SJSA1 (cell line): Measurements from ENCODE around the gene ANK2. TPM values are rescaled to one million over a fixed set of nuclear protein-coding genes. Genes with fewer than 3 reads are reported as not detected.
A peak's percentile ranks its signal among the peaks of the same experiment; 100 is the strongest.
"Not testable (repeated sequence)": the region's sequence is repeated elsewhere in the genome, so short reads cannot be mapped to it uniquely, and the experiment has no call there.

ENCODE experiments used
- DNase-seq, 2 experiments: peaks; one replicate each; pipeline ENCODE4 v3.0.0-alpha.2; 2015 to 2020; ENCODE audit warnings: low spot score in 2 of 2, low read depth in 1 of 2
- H3K27ac ChIP-seq: fragments of 250-450 bp; sonication (Bioruptor Pico); 2 replicates; pipeline ENCODE4 v1.5.1; 2020; ENCODE audit warnings: mild to moderate bottlenecking, moderate library complexity
- H3K27me3 ChIP-seq: fragments of 250-450 bp; sonication (Bioruptor Pico); replicated peaks from 2 replicates; pipeline ENCODE4 v1.5.1; 2020; ENCODE audit warnings: mild to moderate bottlenecking, moderate library complexity
- H3K36me3 ChIP-seq: fragments of 250-450 bp; sonication (Bioruptor Pico); 2 replicates; pipeline ENCODE4 v1.5.1; 2020; ENCODE audit warnings: mild to moderate bottlenecking
- H3K4me1 ChIP-seq: fragments of 250-450 bp; sonication (Bioruptor Pico); replicated peaks from 2 replicates; pipeline ENCODE4 v1.6.1; 2021; ENCODE audit warnings: mild to moderate bottlenecking
- H3K4me3 ChIP-seq: fragments of 250-450 bp; sonication (Bioruptor Pico); 2 replicates; pipeline ENCODE4 v1.5.1; 2020; ENCODE audit warnings: mild to moderate bottlenecking
- H3K9me3 ChIP-seq: fragments of 250-450 bp; sonication (Bioruptor Pico); replicated peaks from 2 replicates; pipeline ENCODE4 v1.5.1; 2020; ENCODE audit warnings: mild to moderate bottlenecking
- total RNA-seq: library from RNA; depleted of rRNA; stranded (reverse); fragments of >200 nt; shearing (Covaris generic); gene quantifications from 2 replicates; pipeline ENCODE4 v1.2.3, GENCODE V29; 2014

The ANK2 gene
- total RNA-seq, 1 experiment from 2014 or later = 3.4 TPM

DNA sequence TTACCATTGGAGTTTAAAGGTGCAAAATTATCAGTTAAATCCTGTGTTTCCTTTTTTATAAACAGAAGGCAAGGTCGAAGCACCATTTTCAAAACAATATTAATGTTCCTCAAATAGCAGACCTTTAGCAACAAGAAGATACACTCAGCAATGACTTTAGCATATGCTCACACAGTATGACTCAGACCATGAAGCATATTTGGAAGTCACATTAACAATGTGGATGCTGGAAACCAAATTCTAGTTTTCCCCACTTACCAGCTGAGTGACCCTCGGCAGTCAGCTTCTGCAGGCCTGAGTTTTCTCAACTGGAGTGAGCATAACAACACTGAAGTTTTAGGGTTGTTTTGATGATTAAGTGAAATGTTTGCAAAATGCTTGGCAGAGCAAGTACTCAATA, 130.5 kb downstream of the ANK2 start:
- H3K9me3 ChIP-seq = no peaks in the 10 kb centered on the region; the same call in 1 of the 2 replicates
- no peak for DNase-seq
- H3K4me1 ChIP-seq = no peaks in the 10 kb centered on the region
- H3K27me3 ChIP-seq = no peaks in the 10 kb centered on the region
- no peaks in the 10 kb centered on the region for H3K36me3 ChIP-seq
- H3K27ac ChIP-seq = no peak overlapping the region
- H3K4me3 ChIP-seq = no peak overlapping the region

DNA sequence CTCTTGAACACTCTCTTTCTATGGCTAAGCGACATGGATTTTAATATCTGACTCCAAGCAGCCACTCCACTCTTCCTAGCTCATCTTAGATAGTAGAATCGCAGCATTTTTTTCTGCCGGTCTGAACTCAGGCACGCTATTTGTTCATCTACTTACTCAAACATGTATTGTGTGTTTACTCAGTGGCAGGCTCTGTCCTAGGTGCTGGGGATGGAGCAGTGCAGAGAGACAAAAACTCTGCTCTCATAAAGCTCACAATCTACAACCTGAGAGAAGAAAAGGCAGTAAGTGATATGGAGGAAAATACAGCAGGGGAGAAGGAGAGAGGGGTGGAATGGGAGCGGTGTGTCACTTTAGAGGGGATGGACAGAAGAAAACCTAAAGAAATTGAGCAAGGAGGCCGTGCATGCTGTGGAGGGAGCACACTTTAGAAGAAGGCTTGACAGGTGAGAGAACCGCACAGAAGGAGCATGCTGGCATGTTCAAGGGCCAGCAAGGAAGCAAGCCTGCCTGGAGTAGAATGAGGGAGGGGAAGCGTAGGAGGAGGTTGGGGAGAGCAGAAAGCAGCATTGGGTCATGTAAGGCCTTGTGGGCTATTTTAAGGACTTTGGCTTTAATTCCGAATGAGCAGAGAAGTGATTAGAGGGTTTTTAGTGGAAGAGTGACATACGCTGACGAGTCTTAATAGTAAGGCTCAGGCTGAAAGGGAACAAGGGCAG, 132.0 kb downstream of the ANK2 start:
- no peaks in the 10 kb centered on the region for H3K4me1 ChIP-seq
- H3K36me3 ChIP-seq = no peaks in the 10 kb centered on the region
- no peaks in the 10 kb centered on the region for H3K9me3 ChIP-seq
- no peak overlapping the region for H3K27ac ChIP-seq
- no peaks in the 10 kb centered on the region for H3K27me3 ChIP-seq
- no peak for DNase-seq
- H3K4me3 ChIP-seq = no peak overlapping the region

DNA sequence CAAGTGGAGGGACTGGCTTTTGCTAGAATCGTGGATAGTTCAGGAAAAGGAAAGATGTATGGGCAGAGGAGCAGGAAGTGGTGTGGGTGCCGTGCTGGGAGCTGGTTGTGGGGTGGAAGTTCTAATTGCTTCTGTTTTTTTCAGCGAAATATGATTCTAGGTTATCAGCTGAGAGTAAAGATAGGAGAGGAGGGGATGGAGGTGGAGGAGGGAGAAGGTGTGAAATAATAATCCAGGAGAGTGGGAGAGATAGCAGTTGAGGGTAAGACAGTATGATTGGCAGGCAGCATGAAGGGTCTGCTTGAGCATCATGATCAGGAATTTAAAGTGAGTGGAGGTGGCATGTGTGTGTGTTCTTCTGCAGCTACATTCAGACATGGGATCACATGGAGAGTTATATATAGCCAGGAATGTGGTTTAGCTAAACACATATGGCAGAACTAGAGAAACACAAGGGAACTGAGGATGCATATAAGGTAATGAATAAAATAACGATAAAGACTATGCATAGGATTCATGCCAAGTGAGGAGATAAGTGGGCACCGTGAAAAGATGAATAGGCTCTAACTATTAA, 133.7 kb downstream of the ANK2 start:
- H3K4me3 ChIP-seq = no peak overlapping the region
- no peaks in the 10 kb centered on the region for H3K9me3 ChIP-seq
- no peaks in the 10 kb centered on the region for H3K4me1 ChIP-seq
- no peak for DNase-seq
- H3K27me3 ChIP-seq = no peaks in the 10 kb centered on the region
- H3K36me3 ChIP-seq = no peaks in the 10 kb centered on the region
- H3K27ac ChIP-seq = no peak overlapping the region

DNA sequence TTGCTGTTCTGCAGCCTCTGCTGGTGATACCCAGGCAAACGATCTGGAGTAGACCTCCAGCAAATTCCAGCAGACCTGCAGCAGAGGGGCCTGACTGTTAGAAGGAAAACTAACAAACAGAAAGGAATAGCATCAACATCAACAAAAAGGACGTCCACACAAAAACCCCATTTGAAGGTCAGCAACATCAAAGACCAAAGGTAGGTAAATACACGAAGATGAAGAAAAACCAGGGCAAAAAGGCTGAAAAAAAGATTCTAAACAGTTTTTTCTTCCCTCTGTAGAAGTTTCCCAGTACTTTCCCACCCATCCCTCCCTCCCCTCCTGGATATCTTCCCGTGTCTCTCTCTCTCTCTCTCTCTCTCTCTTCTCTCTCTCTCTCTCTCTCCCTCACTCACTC, 136.8 kb downstream of the ANK2 start:
- not testable (repeated sequence) for H3K9me3 ChIP-seq, DNase-seq, H3K4me1 ChIP-seq, H3K27me3 ChIP-seq, H3K36me3 ChIP-seq, H3K4me3 ChIP-seq, H3K27ac ChIP-seq

- Histone ChIP-seq H3K27ac (no peak overlapping the region), H3K27me3 (no peaks in the 10 kb centered on the region; the same call in 1 of the 2 replicates), H3K4me3 (no peak overlapping the region), H3K9me3 (no peaks in the 10 kb centered on the region), H3K4me1 (no peaks in the 10 kb centered on the region), H3K36me3 (no peaks in the 10 kb centered on the region)
- no peak for DNase-seq
Observed at GRCh38 chr4:113186913-113187312, 137.5 kb downstream of the ANK2 start.

GRCh38 chr4:113187358-113187757, 137.9 kb downstream of the ANK2 start:
- no peaks in the 10 kb centered on the region for H3K4me1 ChIP-seq
- H3K27ac ChIP-seq = no peak overlapping the region
- no peaks in the 10 kb centered on the region for H3K36me3 ChIP-seq
- H3K27me3 ChIP-seq = no peaks in the 10 kb centered on the region; the same call in 1 of the 2 replicates
- no peak overlapping the region for H3K4me3 ChIP-seq
- no peak for DNase-seq
- H3K9me3 ChIP-seq = no peaks in the 10 kb centered on the region

- H3K9me3 ChIP-seq = no peaks in the 10 kb centered on the region
- no peak overlapping the region for H3K27ac ChIP-seq
- no peaks in the 10 kb centered on the region for H3K36me3 ChIP-seq
- H3K27me3 ChIP-seq = peaks cover 4% of the 10 kb centered on the region; the same call in 1 of the 2 replicates
- no peak overlapping the region for H3K4me3 ChIP-seq
- DNase-seq = no peak
- no peaks in the 10 kb centered on the region for H3K4me1 ChIP-seq
Observed at GRCh38 chr4:113189546-113189945, 140.1 kb downstream of the ANK2 start.

DNA sequence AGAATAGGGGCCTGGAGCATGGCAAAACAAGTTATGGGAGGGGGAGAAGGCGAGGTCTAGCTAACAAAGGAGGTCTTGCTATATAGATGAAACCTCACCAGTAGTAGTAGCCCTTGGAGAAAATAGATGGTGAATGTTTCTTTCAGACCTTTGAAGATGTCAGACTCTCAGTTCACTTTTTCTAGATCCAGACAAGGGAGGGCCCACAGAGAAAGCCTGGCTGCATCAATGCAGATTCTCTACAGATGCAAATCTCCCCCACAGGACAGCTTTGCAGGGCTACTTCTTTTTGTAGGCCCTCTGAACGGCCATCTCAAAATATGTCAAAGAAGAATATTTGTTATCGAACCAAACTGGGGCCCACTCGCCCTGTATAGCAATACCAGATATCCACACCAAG, 159.7 kb downstream of the ANK2 start:
- Histone ChIP-seq H3K27me3 (no peaks in the 10 kb centered on the region), H3K27ac (no peak overlapping the region)

DNA sequence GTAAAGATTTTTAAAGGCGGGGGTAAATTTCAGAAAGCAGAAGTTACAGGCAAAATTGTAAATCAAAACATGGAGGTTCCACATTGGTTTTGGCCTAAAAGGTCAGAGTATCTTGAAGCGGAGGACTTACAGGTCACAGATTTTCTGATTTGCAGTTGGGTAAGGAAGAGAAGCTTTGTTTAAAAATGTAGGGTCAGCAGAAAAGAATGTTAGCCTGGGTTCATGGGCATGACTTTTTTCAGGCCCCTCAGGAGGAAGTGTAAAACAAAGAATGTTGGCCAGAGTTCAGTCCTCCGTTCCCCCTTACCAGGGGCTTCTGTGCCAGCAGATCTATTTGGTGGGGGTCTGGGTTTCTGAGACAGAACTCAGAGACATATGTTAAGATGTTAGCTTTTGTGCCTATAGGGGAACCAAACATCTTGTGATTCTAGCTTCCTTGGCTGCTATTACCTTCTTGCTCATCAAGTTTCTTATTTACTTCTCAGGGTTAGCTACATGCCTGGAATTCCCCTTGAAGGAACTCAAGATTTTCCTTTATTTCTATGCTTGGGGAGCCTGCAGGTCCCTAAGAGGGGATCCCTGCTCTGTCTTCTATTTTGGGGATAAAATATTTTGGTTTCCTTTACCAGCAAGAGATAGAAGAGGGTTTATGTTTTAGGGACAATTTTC, 160.3 kb downstream of the ANK2 start:
- Histone ChIP-seq H3K4me3 (no peak overlapping the region), H3K4me1 (no peaks in the 10 kb centered on the region), H3K27ac (no peak overlapping the region), H3K36me3 (no peaks in the 10 kb centered on the region), H3K9me3 (no peaks in the 10 kb centered on the region), H3K27me3 (no peaks in the 10 kb centered on the region)
- DNase-seq = no peak

More for the DNA sequence above, 159.7 kb downstream of the ANK2 start:
- DNase-seq = no peak
- no peaks in the 10 kb centered on the region for H3K9me3 ChIP-seq
- H3K36me3 ChIP-seq = no peaks in the 10 kb centered on the region
- no peaks in the 10 kb centered on the region for H3K4me1 ChIP-seq
- H3K4me3 ChIP-seq = no peak overlapping the region

DNA sequence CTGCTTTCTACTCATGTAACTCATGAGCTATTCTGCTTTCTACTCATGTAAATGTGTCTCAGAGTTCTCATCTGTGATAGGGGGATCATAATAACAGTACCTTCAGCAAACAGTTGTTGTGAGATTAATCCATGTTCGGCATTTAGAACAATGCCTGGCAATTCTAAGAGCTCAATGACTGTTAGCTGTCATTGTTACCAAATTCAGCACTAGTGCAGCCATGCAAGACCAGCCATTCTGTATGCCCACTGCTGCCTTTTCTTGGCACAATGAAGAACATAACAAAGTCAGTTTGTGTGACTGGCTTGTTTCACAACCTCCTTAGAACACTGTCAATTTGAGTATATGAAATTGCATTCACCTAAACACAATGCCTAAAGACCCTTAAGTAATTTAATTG, 163.2 kb downstream of the ANK2 start:
- DNase-seq = no peak
- no peaks in the 10 kb centered on the region for H3K36me3 ChIP-seq
- H3K27ac ChIP-seq = no peak overlapping the region
- no peaks in the 10 kb centered on the region for H3K27me3 ChIP-seq
- H3K4me3 ChIP-seq = no peak overlapping the region
- no peaks in the 10 kb centered on the region for H3K4me1 ChIP-seq
- H3K9me3 ChIP-seq = no peaks in the 10 kb centered on the region

GRCh38 chr4:113221990-113222389, 172.5 kb downstream of the ANK2 start:
- peak in 1 of 2 experiments; percentile 7 for DNase-seq
- no peaks in the 10 kb centered on the region for H3K36me3 ChIP-seq
- H3K4me1 ChIP-seq = no peaks in the 10 kb centered on the region; the same call in 1 of the 2 replicates
- no peak overlapping the region; the same call in 1 of the 2 replicates for H3K27ac ChIP-seq
- H3K4me3 ChIP-seq = no peak overlapping the region
- H3K27me3 ChIP-seq = no peaks in the 10 kb centered on the region
- H3K9me3 ChIP-seq = no peaks in the 10 kb centered on the region

- no peak for DNase-seq
- Histone ChIP-seq H3K4me1 (no peaks in the 10 kb centered on the region; the same call in 1 of the 2 replicates), H3K27me3 (no peaks in the 10 kb centered on the region; the same call in 1 of the 2 replicates), H3K9me3 (no peaks in the 10 kb centered on the region), H3K27ac (no peak overlapping the region), H3K4me3 (no peak overlapping the region), H3K36me3 (no peaks in the 10 kb centered on the region)
Observed at GRCh38 chr4:113222471-113222870, 173.0 kb downstream of the ANK2 start.

- H3K36me3 ChIP-seq = no peaks in the 10 kb centered on the region
- H3K4me3 ChIP-seq = no peak overlapping the region
- H3K9me3 ChIP-seq = no peaks in the 10 kb centered on the region
- no peak overlapping the region for H3K27ac ChIP-seq
- DNase-seq = no peak
- H3K4me1 ChIP-seq = no peaks in the 10 kb centered on the region; the same call in 1 of the 2 replicates
- H3K27me3 ChIP-seq = no peaks in the 10 kb centered on the region; the same call in 1 of the 2 replicates
Observed at GRCh38 chr4:113223001-113223400, 173.5 kb downstream of the ANK2 start.

GRCh38 chr4:113232194-113232593, 182.7 kb downstream of the ANK2 start:
- Histone ChIP-seq H3K27me3 (no peaks in the 10 kb centered on the region; the same call in 1 of the 2 replicates), H3K4me3 (no peak overlapping the region), H3K4me1 (0 out of 2 replicates have a peak, but pooled peaks cover 4% of the 10 kb centered on the region), H3K36me3 (no peaks in the 10 kb centered on the region), H3K27ac (no peak overlapping the region), H3K9me3 (no peaks in the 10 kb centered on the region)
- no peak for DNase-seq
